ENCODE results near the gene ELFN1. TPM values are rescaled to one million over a fixed set of nuclear protein-coding genes. Genes with fewer than 3 reads are reported as not detected.

Gene ELFN1
- total RNA-seq, 4 donors from 2014 or later, result 0.38 to 3.3 (median 0.48) TPM

DNA sequence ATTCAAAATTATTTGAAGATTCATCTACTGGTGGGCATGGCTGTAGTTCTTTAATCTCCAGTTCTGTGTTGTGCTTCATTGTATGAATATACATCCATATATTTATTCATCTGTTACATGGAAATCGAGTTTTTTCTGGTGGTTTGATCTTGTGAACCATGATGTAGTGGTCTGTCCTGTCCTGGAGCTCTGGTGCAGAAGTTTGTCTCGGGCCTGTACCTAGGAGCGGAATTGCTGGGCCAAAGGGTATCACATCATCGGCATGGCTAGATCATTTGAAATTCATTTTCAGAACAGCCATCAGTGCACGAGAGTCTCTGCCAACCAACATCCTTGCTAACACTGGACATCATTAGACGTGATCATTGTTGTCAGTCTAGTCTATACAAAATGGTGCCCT lies 107.0 kb downstream of the ELFN1 start:
- H3K4me1 ChIP-seq, result peaks cover 0 to 2% (median 0%) of the 10 kb centered on the region in 3 donors
- intact Hi-C loops (cut with DNase I), result no loop called here
- H3K27ac ChIP-seq, result no peak overlapping the region
- H3K36me3 ChIP-seq, result no peaks in the 10 kb centered on the region
- no peak for TF ChIP-seq POLR2A (IDR thresholded peaks at IDR 0.05)
- no peak for TF ChIP-seq CTCF (IDR thresholded peaks at IDR 0.05)
- 77 to 87% methylated on average over 6 of the region's 6 CpGs for WGBS, 2 donors
- H3K9me3 ChIP-seq, result peaks cover 0 to 7% (median 0%) of the 10 kb centered on the region in 3 donors
- DNase-seq, result no peak
- no peak overlapping the region for H3K4me3 ChIP-seq
- peaks cover 0 to 12% (median 0%) of the 10 kb centered on the region in 4 donors for H3K27me3 ChIP-seq

DNA sequence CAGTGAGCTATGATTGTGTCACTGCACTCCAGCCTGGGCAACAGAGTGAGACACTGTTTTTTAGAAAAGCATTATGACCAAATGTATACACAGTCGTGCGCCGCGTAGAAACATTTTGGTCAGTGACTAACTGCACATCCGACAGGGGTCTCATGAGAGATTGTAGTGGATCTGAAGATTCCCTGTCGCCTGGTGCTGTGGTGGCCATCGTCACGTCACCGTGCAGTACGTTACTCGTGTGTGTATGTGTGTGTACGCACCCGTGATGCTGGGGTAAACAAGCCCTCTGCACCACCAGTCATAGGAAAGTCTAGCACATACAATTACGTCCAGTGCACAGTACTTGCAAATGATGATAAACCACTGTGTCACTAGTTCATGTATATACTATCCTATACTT lies 109.4 kb downstream of the ELFN1 start:
- H3K36me3 ChIP-seq, result no peaks in the 10 kb centered on the region
- no peak overlapping the region for H3K27ac ChIP-seq
- peaks cover 0 to 7% (median 0%) of the 10 kb centered on the region in 3 donors for H3K9me3 ChIP-seq
- H3K27me3 ChIP-seq, result peaks cover 0 to 12% (median 0%) of the 10 kb centered on the region in 4 donors
- WGBS, 2 donors, result 80 to 84% methylated on average over 14 of the region's 14 CpGs
- TF ChIP-seq CTCF (IDR thresholded peaks at IDR 0.05), result no peak
- TF ChIP-seq POLR2A (IDR thresholded peaks at IDR 0.05), result no peak
- H3K4me1 ChIP-seq, result peaks cover 0 to 8% (median 0%) of the 10 kb centered on the region in 3 donors
- DNase-seq, result no peak
- intact Hi-C loops (cut with DNase I), result no loop called here
- H3K4me3 ChIP-seq, result no peak overlapping the region

- no peak for DNase-seq
- peaks cover 0 to 8% (median 0%) of the 10 kb centered on the region in 3 donors for H3K9me3 ChIP-seq
- peaks cover 0 to 8% (median 0%) of the 10 kb centered on the region in 3 donors for H3K4me1 ChIP-seq
- WGBS, 2 donors, result 90 to 95% methylated on average over 12 of the region's 12 CpGs
- peaks cover 0 to 21% (median 0%) of the 10 kb centered on the region in 4 donors for H3K27me3 ChIP-seq
- no peak overlapping the region for H3K27ac ChIP-seq
- no peaks in the 10 kb centered on the region for H3K36me3 ChIP-seq
- H3K4me3 ChIP-seq, result no peak overlapping the region
- TF ChIP-seq POLR2A (IDR thresholded peaks at IDR 0.05) (no peak), CTCF (IDR thresholded peaks at IDR 0.05) (no peak)
- intact Hi-C loops (cut with DNase I), result no loop called here
Observed at GRCh38 chr7:1781369-1781768, 111.3 kb downstream of the ELFN1 start.

DNA sequence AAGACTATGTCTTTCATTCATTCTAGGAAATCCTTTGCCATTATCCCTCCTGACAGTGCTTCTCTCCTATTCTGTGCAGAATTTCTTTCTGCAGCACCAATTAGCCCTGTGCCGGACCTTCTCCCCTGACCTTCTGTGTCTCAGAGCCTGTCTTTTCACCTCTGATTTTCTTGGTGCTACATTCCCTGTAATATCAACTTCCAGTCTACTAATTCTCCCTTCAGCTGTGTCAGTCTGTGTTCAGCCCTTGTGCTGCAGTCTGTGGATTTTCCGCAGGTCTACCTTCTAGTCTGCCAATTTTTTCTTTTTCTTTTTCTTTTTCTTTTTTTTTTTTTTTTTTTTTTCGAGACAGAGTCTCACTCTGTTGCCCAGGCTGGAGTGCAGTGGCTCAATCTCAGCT lies 115.8 kb downstream of the ELFN1 start:
- H3K36me3 ChIP-seq, result no peaks in the 10 kb centered on the region
- DNase-seq, result no peak
- H3K27me3 ChIP-seq, result peaks cover 0 to 22% (median 0%) of the 10 kb centered on the region in 4 donors
- TF ChIP-seq CTCF (IDR thresholded peaks at IDR 0.05) (no peak), POLR2A (IDR thresholded peaks at IDR 0.05) (no peak)
- H3K27ac ChIP-seq, result no peak overlapping the region
- peaks cover 0 to 8% (median 0%) of the 10 kb centered on the region in 3 donors for H3K4me1 ChIP-seq
- no peak overlapping the region for H3K4me3 ChIP-seq
- intact Hi-C loops (cut with DNase I), result no loop called here
- 81 to 84% methylated on average over 3 of the region's 3 CpGs for WGBS, 2 donors
- H3K9me3 ChIP-seq, result peaks cover 0 to 8% (median 0%) of the 10 kb centered on the region in 3 donors

DNA sequence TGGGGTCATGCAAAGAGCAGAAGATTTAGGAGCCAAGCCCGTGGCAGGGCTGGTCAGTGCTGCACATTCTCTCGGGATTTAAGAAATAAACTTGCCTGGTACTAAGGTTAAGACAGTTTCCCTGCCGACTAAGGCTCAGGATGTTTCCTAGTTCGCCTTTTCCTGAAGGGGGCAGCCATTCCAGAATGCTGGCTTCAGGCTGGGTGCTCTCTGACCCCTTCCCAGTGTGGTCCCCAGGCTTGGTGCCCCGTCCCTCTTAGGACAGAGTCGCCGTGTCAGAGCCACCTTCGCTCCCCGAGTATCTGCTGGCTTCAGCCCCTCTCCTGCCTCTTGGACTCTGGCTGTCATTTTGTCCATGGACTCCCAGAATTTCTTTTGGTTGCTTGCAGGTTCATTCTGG lies 117.2 kb downstream of the ELFN1 start:
- no peaks in the 10 kb centered on the region for H3K36me3 ChIP-seq
- no peak for DNase-seq
- 79 to 80% methylated on average over 9 of the region's 9 CpGs for WGBS, 2 donors

More for the DNA sequence above, 117.2 kb downstream of the ELFN1 start:
- Histone ChIP-seq H3K27ac (no peak overlapping the region), H3K4me1 (peaks cover 0 to 5% (median 0%) of the 10 kb centered on the region in 3 donors), H3K27me3 (peaks cover 0 to 22% (median 0%) of the 10 kb centered on the region in 4 donors), H3K9me3 (peaks cover 0 to 16% (median 0%) of the 10 kb centered on the region in 3 donors), H3K4me3 (no peak overlapping the region)
- TF ChIP-seq POLR2A (IDR thresholded peaks at IDR 0.05) (no peak), CTCF (IDR thresholded peaks at IDR 0.05) (no peak)
- intact Hi-C loops (cut with DNase I), result no loop called here

Measured in esophagus squamous epithelium (tissue), 5 donors.